Subcutaneous adipose tissue (tissue), 4 donors: ENCODE results near the gene MRTFB. TPM values are rescaled to one million over a fixed set of nuclear protein-coding genes. Genes with fewer than 3 reads are reported as not detected.

ENCODE experiments used
- CTCF ChIP-seq: fragments of 450-650 bp; IDR thresholded peaks from one replicate; pipeline ENCODE4 v1.5.1; 2016; ENCODE audit warnings: low read depth, mild to moderate bottlenecking, control low read depth, antibody characterized with exemption, moderate library complexity
- total RNA-seq, 4 donors: library from RNA; depleted of rRNA; stranded (reverse); fragments of >200 nt; gene quantifications; one replicate each; pipeline ENCODE4 v1.1.0, GENCODE V29; 2016

MRTFB gene
- total RNA-seq, 4 donors from 2014 or later: 48.1 to 92.1 (median 66.9) TPM

- no peak for TF ChIP-seq CTCF
These were observed 34.2 kb upstream of the MRTFB start for GRCh38 chr16:14036889-14037288.

- TF ChIP-seq CTCF: no peak
These were observed 33.2 kb upstream of the MRTFB start for GRCh38 chr16:14037960-14038359.

GRCh38 chr16:14041164-14041563 lies 30.0 kb upstream of the MRTFB start:
- no peak for TF ChIP-seq CTCF

GRCh38 chr16:14042706-14043105 lies 28.4 kb upstream of the MRTFB start:
- TF ChIP-seq CTCF: no peak

GRCh38 chr16:14043278-14043677 lies 27.8 kb upstream of the MRTFB start:
- TF ChIP-seq CTCF: no peak

GRCh38 chr16:14043793-14044192 lies 27.3 kb upstream of the MRTFB start:
- no peak for TF ChIP-seq CTCF

- TF ChIP-seq CTCF: no peak
These were observed 20.7 kb upstream of the MRTFB start for GRCh38 chr16:14050291-14051027.
